HG03469 (cell line): Measurements from ENCODE around the gene CDC37L1.

Source experiments
- ATAC-seq: cut with Tn5 transposase; IDR thresholded peaks from one replicate; pipeline ENCODE4 v1.9.1; 2021; ENCODE audit warnings: mild to moderate bottlenecking, moderate library complexity, moderate number of reproducible peaks; ENCODE audit not compliant: unreplicated experiment

The CDC37L1 gene

GRCh38 chr9:4667681-4668080 lies 11.7 kb upstream of the CDC37L1 start:
- ATAC-seq, result no peak

DNA sequence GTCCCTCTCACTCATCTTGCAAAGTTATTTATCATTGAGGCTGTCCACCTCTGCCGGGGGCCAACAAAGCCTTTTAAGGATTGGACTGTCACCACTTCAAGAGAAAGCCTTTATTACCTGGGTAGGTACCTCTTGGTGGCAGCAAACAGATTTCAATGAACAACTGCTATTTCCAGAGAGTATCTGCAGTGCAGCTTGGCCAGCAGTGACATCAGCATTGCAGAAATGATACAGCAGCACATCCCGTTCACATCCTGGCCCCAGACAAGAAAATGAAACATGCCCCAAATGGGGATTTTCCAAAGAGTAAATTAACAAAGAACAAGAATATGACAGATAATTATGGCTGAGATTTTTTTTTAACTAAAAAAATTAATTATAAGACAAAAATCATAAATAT lies 10.8 kb upstream of the CDC37L1 start:
- no peak for ATAC-seq

DNA sequence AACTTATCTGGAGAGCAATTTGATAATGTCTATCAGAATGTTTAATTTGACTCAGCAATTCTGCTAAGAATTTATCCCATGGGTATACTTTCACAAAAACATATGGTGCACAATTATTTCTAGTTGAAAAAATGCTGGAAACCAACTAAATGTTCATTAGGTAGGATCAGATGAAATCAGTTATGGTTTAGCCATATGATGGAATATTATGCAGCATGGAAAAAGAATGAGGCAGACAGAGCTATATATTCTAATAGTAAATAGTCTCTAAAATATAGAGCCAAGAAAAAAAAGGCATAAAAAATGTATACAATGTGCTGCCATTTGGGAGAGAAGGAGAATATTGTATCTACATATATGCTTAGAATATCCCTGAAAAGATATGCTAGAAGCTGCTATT lies 9.5 kb upstream of the CDC37L1 start:
- ATAC-seq, result no peak

- no peak for ATAC-seq
These were observed 8.8 kb upstream of the CDC37L1 start for GRCh38 chr9:4670591-4670990.

- no peak for ATAC-seq
These were observed 7.6 kb upstream of the CDC37L1 start for GRCh38 chr9:4671737-4672136.

DNA sequence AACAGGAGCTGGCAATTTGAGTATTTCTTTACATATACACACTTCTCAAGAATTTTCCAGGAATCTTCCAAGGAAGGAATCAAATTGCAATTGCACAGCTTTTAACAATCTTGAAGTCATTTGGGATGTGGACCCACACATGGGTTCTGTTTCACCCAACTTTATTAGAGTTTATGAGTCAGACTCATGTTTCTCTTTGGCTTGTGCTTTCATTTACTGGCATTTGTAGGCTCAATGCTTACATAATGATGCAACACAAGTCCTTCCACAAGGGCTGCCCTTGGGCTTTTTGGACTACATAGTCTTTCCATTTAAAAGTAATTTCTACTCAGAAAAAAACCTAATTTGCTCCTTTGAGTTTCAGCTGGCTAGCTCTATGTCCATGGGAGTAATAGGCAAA lies 4.6 kb upstream of the CDC37L1 start:
- no peak for ATAC-seq

- no peak for ATAC-seq
These were observed 2.0 kb upstream of the CDC37L1 start for GRCh38 chr9:4677392-4677791.

DNA sequence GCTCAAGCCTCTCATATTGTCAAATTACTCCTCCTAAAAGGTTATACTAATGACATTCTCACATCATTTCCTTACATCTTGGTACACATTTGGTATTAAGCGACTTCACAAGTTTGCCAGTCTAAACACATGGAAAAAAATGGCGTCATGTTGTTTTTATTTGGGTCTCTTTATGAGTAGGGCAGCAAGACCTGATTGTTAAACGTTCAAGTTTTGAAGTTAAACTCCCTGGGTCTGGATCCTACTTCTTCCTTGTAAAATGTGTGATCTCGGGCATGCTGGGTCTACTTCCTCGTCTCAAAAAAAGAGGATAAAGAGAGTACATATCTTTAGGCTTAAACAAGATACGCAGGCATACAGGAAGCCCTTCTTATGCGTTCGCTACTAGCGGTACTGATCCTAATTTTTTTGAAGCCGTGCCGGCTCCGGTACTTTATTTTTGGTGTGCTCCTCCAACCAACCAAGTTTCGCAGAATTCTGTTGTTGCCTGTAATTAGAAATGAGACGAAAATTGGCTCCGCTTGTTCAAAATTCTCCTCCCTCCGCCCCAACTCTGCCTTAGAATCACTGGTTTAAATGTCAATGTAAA lies 596 bp upstream of the CDC37L1 start:
- ATAC-seq, result no peak

DNA sequence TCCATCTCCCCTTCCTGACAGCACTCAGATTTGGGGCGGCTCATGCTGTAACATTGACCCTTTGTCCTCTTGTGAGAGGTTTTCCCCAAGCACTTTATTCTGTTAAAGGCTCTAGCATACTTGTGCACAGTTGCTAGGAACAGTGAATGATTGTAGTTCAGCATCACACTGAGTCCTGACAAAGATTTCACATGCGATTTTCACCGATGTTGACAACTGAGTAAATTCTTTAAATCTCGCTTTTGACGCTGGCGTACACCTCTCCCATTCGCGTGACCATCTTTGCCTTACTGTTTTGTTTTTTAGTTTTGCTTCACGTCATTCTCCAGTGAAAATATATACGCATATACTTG lies 780 bp downstream of the CDC37L1 start:
- ATAC-seq, result no peak

DNA sequence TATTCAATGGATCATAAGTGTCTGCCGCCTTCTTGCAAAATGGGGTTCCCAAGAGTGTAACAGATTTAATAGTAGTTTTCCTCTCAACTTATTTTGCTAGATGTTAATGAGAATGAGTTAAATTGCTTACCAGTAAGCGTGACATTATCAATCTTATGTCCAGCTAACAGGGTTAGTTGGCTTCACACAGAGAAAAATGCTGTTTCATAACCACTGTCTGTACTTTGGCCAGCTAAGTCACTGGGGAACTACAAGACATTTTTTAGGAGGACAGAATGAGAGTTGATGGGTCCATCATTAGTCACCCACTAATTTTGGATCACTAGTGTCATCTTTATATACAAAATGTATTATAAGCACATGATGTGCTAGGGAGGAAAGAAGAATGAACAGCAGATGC lies 1.4 kb downstream of the CDC37L1 start:
- no peak for ATAC-seq

- no peak for ATAC-seq
These were observed 5.5 kb downstream of the CDC37L1 start for GRCh38 chr9:4684820-4685219.

DNA sequence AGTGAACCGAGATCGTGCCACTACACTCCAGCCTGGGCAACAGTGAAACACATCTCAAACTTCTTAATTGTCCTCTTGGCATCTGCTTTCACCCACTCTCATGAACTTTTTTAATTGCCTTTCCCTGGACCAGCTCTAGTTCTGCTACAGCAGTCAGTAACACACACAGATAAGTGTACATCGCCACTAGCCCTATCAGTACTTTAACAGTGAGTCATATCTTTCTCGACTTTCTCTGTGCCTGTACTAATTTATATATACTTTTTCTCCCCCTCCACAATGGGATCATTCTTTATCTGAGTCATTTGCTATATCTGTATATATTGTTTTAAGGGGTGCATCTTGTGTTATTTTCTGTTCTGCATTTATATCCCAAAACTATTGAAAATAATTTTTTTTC lies 6.7 kb downstream of the CDC37L1 start:
- ATAC-seq, result no peak

DNA sequence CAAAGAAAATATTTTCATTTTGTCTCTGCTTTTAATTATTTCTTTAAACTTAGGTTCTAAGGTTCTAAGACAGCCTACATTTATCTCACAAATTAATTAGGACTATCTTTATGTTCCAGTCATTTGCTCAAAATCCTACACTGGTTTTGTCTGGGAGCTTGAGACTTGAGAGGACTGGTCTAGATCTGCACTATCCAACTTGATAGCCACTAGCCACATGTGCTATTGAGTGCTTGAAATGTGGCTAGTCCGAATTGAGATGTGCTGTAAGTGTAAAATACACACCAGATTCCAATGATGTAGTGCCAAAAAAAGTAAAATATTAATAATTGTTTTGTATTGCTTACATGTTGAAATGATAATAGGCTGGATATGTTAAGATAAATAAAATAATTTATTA lies 7.2 kb downstream of the CDC37L1 start:
- no peak for ATAC-seq

DNA sequence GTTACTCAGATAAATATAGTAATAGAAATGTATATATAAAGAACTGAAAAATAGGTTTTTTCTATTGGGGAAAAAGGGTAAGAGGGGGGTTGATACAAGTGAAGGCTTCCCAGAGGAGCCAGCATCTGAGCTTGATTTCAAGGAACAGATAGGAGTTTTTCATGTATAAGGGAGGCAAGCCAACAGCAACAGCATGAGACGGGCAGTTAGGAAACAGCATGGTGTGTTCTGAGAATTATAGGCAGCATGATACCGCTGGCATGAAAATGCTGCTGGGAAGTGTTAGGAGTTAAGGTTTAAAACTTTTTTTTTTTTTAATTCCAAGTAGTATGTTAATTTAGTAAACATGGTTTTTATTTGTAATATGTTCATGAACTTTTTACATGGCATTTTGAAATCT lies 9.7 kb downstream of the CDC37L1 start:
- ATAC-seq, result no peak

- peak; percentile 61 for ATAC-seq
These were observed 10.3 kb downstream of the CDC37L1 start for GRCh38 chr9:4689687-4690104.

- peak; percentile 29 for ATAC-seq
These were observed 10.8 kb downstream of the CDC37L1 start for GRCh38 chr9:4690144-4690543.

- no peak for ATAC-seq
These were observed 12.4 kb downstream of the CDC37L1 start for GRCh38 chr9:4691795-4692194.

DNA sequence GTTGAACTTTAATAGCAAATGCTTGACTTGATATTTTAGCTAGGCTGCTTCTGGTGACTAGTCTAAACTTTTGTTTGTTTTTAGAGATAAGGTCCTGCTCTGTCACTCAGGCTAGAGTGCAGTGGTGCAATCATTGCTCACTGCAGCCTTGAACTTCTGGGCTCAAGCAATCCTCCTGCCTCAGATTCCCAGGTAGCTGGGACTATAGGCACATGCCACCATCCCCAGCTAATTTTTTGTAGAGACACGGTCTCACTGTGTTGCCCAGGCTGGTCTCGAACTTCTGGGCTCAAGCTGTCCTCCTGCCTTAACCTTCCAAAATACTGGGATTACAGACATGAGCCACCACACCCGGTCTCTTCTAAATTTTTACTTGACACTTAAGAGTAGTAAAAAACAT lies 20.7 kb downstream of the CDC37L1 start:
- ATAC-seq, result no peak

- ATAC-seq, result no peak
These were observed 21.6 kb downstream of the CDC37L1 start for GRCh38 chr9:4700932-4701331.

- no peak for ATAC-seq
These were observed 22.2 kb downstream of the CDC37L1 start for GRCh38 chr9:4701526-4701925.

GRCh38 chr9:4704129-4704528 lies 24.8 kb downstream of the CDC37L1 start:
- ATAC-seq, result no peak

GRCh38 chr9:4706021-4706420 lies 26.7 kb downstream of the CDC37L1 start:
- ATAC-seq, result no peak

- no peak for ATAC-seq
These were observed 27.7 kb downstream of the CDC37L1 start for GRCh38 chr9:4706971-4707622.
